HEK293T (cell line): ENCODE measurements around the gene AANAT.

Source experiments
- BHLHE40 ChIP-seq: fragments of 450-650 bp; IDR thresholded peaks from 2 replicates; pipeline ENCODE4 v1.6.1; 2016; ENCODE audit warnings: mild to moderate bottlenecking, moderate library complexity, borderline replicate concordance
- LEF1 ChIP-seq: fragments of 450-650 bp; IDR thresholded peaks from 2 replicates; pipeline ENCODE4 v1.6.1; 2017; ENCODE audit warnings: mild to moderate bottlenecking, borderline replicate concordance
- NFRKB ChIP-seq: fragments of 450-650 bp; IDR thresholded peaks from 2 replicates; pipeline ENCODE4 v1.6.1; 2016; ENCODE audit warnings: mild to moderate bottlenecking, moderate library complexity
- TARDBP ChIP-seq: fragments of 450-650 bp; IDR thresholded peaks from 2 replicates; pipeline ENCODE4 v1.6.1; 2016

DNA sequence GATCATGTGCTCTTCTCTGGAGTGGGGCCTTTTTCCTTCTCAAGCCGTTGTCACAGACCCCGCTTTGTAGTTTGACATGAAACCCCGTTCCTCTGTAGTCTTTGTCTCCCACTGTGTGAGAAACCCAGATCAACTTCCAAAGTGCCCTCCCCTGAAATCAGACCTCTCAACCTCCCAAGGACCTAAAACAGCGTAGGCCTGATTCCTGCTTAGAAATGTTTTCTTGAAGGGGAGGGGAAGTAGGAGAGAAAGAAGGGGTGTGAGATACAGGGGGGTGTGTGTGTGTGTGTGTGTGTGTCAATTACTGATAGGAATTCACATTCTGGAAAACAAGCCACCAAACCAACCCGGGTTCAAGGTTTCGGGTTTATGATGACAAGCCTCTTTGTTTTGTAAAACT is 15.9 kb upstream of the AANAT start:
- TF ChIP-seq TARDBP (no peak), LEF1 (no peak), NFRKB (no peak), BHLHE40 (no peak)
